HG03520 (cell line): Measurements from ENCODE around the gene CES4A.
"Not testable (repeated sequence)": the region's sequence is repeated elsewhere in the genome, so short reads cannot be mapped to it uniquely, and the experiment has no call there.

Experiments
- ATAC-seq: cut with Tn5 transposase; IDR thresholded peaks from one replicate; pipeline ENCODE4 v1.9.1; 2021; ENCODE audit warnings: mild to moderate bottlenecking, moderate library complexity; ENCODE audit not compliant: unreplicated experiment

Gene CES4A

DNA sequence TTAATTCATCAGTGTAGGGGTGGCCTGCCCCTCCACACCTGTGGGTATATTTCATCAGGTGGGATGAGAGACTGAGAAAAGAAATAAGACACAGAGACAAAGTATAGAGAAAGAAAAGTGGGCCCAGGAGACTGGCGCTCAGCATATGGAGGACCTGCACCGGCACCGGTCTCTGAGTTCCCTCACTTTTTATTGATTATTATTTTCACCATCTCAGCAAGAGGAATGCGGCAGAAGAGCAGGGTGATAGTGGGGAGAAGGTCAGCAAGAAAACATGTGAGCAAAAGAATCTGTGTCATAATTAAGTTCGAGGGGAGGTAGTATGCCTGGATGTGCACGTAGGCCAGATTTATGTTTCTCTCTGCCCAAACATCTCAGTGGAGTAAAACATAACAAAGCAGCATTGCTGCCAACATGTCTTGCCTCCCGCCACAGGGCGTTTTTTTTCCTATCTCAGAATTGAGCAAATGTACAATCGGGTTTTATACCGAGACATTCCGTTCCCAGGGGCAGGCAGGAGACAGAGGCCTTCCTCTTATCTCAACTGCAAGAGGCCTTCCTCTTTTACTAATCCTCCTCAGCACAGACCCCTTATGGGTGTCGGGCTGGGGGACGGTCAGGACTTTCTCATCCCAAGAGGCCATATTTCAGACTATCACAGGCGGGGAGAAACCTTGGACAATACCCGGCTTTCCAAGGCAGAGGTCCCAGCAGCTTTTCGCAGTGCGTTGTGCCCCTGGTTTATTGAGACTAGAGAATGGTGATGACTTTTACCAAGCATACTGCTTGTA, 32.8 kb upstream of the CES4A start:
- ATAC-seq, result not testable (repeated sequence)

DNA sequence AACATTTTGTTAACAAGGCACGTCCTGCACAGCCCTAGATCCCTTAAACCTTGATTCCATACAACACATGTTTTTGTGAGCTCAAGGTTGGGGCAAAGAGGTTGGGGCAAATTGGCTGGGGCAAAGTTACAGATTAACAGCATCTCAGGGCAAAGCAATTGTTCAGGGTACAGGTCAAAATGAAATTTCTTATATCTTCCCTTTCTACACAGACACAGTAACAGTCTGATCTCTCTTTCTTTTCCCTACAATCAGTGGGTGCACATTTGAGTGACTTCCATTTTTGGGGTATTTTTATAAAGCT, 32.3 kb upstream of the CES4A start:
- not testable (repeated sequence) for ATAC-seq

DNA sequence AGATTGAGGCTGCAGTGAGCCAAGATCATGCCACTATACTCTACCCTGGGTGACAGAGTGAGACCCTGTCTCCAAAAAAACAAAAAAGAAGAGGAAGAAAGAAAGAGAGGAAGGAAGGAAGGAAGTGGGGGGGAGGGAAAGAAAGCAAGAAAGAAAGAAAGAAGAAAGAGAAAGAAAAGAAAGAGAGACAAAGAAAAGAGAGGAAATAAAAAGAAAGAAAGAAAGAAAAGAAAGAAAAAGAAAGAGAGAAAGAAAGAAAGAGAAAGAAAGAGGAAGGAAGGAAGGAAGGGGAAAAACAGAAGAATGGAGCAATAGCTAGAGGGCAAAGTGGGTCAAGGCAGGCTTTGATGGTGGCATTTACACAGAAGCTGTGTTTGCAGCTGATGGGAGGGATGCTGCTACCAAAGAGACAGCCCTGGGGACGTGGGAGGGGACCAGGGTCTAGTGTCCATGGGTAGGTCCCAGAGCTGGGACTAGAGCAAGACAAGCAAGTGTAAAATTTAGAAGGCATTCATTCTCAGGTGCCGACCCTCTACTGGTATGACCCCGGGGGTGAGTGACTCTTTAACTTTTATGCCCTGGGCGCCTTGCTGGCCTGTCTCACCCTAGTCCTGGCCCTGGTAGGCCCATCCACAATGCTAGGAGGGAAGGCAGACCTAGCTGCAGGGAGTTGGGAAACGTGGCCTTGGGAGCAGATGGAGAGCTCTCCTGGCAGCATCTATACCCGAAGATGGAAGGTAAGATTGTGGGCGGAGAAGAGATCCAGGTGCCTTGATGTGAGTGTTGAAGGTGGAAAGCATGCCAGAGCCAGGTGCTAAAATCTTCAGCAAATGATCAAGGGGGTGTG, 29.3 kb upstream of the CES4A start:
- no peak for ATAC-seq

DNA sequence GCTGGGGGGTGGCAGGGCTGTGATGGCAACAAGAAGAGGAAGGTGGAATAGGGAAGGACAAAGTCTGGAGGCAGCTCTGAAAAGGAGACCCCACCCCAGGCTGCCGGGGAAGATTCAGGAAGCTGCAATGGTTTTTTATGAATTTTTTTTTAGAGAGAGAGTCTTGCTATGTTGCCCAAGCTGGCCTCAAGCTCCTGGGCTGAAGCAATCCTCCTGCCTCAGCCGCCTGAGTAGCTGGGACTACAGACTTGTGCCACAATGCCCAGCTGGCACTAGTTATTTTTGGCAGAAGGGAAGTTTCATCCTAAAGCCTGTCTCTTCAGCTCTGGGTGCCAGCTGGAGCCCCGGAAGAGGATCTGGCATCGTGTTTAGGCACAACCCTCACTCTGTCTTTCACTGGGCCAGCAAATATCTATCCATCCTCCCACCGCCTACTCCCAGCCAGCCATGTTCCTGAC, 28.7 kb upstream of the CES4A start:
- no peak for ATAC-seq

DNA sequence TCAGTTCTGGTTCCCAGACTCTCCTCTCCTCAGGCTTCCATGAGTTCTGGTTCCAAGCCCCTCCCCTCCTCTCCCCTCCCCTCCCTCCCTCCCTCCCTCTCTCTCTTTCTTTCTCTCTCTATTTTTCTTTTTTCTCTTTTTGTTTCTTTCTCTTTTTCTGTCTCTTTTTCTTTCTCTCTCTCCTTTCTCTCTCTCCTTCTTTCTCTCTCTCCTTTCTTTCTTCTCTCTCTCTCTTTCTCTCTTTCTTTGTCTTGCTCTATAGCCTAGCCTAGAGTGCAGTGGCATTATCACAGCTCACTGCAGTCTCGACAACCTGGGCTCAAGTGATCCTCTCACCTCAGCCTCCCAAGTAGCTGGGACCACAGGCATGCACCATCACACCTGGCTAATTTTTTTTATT, 28.1 kb upstream of the CES4A start:
- no peak for ATAC-seq

DNA sequence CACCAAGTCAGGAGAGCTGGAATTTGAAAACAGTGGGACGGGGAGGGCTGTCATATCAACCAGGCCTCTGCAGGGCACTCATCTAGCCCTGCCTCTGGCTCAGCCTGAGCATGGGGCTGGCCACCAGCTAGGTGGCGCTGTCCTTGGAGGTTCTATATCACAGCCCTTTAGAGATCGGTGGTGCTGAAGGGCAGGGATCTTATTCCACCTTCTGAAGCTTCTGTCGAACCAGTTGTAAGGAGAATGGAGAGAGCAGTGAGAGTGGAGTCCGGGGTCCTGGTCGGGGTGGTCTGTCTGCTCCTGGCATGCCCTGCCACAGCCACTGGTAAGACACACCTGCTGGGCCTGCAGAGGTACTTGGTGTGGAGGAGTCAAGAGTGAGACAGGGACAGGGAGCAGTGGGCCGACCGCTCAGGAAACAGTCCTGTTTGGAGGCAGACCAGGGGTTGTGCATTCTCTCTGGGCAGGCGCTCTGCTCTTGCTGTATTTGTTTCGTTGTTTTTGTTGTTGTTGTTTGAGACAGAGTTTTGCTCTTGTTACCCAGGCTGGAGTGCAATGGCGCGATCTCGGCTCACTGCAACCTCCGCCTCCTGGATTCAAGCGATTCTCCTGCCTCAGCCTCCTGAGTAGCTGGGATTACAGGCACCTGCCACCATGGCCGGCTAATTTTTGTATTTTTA, 27.2 kb upstream of the CES4A start, which contains the start of gene CES3:
TSS of gene CES3 (plus strand) at position 202 of the 680 bp plus-strand sequence. CDS start at position 244, 42 bp downstream.
- ATAC-seq, result no peak

DNA sequence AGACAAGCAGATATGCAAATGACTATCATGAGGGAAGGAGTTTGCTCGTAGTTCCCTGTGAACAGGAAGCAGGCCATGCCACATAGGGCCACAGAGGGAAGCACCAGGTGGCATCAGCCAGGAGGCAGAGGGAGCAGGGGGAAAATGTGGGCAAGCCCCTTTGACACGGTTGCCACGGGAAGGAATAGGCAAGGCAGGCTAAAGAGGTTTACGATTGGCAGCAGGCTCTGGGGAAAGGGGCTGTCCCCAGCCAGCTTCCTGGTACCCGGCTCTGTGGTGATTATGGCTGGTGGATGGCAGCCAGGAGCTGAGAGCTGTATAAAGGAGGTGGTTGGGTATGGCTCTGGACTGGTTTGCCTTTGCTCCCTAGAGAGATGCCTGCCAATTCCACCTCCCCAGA, 26.5 kb upstream of the CES4A start:
- ATAC-seq, result no peak

DNA sequence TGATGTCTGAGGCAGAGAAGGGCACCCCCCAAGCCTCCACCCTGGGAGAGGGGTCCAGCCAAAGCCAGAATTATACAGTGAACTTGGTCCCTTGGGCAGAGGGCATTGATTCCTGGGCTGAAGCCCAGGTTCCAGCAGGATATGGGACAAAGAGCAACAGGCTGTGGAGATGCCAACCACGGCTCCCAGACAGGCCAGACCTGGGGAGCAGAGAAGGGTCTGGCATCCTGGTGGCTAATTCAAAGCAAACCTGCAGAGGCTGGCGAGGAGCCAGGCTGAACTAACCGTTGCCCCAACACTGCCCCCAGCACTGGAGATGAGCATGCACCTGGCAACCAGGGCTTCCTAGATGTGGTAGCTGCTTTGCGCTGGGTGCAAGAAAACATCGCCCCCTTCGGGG, 24.3 kb upstream of the CES4A start:
- ATAC-seq, result no peak

DNA sequence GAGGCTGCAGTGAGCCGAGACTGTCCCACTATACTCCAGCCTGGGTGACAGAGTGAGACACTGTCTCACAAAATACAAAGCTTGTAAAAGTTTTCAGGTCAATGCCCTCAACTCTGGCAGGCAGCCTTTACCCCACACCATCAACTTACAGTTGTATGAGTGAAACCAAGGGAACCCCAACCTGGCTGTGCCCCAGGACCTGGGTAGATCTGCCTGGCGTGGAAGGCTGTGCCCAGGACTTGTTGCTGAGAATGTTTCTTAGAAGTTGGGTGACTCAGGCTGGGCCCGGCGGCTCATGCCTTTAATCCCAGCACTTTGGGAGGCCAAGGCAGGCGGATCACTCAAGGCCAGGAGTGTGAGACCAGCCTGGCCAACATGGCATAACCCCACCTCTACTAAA, 19.5 kb upstream of the CES4A start:
- no peak for ATAC-seq

DNA sequence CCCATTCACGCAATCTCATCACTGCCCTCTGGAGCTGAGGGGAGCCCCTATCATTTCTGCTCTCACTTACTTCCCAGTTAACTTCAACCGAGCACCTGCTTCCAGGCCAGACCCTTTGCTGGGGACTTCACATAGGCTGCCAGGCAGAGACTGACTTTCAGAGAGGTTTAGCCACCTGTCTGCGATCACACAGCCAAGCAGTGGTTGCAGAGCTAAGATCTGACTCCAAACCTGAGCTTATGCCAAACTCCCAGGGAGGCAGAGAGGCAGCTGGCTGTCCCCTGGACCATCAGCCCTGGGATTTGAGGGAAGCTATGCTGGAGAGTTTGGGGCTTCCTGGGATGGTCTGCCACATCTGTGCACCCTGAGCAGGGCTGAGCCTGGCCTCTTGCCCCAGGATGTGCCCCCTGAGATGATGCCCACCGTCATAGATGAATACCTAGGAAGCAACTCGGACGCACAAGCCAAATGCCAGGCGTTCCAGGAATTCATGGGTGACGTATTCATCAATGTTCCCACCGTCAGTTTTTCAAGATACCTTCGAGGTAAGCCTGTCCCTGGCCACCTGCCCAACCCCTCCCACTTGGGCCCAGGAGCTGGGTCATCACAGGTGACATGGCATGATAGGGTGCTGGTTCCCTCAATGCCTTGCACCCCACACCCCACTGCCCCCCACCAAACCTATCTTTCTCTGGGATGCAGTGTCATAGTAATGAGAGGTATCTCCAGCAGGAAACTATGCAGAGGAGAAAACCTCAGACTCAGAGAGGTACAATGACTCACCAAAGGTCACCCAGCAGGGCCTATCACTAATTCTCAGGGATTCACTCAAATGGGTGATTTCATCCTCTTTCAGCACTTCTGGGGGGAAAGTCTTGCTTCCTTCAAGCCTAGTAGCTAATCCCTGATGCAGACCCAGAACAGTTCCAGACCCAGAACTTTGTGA, 17.3 kb upstream of the CES4A start:
- no peak for ATAC-seq

DNA sequence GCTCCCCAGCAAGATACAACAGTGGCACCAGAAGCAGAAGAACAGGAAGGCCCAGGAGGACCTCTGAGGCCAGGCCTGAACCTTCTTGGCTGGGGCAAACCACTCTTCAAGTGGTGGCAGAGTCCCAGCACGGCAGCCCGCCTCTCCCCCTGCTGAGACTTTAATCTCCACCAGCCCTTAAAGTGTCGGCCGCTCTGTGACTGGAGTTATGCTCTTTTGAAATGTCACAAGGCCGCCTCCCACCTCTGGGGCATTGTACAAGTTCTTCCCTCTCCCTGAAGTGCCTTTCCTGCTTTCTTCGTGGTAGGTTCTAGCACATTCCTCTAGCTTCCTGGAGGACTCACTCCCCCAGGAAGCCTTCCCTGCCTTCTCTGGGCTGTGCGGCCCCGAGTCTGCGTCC, 15.4 kb upstream of the CES4A start:
- no peak for ATAC-seq

DNA sequence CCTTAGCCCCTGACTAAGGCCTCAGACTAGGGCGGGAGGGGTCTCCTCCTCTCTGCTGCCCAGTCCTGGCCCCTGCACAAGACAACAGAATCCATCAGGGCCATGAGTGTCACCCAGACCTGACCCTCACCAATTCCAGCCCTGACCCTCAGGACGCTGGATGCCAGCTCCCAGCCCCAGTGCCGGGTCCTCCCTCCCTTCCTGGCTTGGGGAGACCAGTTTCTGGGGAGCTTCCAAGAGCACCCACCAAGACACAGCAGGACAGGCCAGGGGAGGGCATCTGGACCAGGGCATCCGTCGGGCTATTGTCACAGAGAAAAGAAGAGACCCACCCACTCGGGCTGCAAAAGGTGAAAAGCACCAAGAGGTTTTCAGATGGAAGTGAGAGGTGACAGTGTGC, 14.7 kb upstream of the CES4A start:
- ATAC-seq, result no peak

DNA sequence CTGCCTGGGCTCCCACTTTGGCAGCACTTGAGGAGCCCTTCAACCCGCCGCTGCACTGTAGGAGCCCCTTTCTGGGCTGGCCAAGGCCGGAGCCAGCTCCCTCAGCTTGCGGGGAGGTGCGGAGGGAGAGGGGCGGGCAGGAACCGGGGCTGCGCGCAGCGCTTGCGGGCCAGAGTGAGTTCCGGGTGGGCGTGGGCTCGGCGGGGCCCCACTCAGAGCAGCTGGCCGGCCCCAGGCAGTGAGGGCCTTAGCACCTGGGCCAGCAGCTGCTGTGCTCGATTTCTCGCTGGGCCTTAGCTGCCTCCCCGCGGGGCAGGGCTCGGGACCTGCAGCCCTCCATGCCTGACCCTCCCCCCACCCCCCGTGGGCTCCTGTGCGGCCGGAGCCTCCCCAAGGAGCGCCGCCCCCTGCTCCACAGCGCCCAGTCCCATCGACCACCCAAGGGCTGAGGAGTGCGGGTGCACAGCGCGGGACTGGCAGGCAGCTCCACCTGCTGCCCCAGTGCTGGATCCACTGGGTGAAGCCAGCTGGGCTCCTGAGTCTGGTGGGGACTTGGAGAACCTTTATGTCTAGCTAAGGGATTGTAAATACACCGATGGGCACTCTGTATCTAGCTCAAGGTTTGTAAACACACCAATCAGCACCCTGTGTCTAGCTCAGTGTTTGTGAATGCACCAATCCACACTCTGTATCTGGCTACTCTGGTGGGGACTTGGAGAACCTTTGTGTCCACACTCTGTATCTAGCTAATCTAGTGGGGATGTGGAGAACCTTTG, 14.0 kb upstream of the CES4A start:
- ATAC-seq, result not testable (repeated sequence)

DNA sequence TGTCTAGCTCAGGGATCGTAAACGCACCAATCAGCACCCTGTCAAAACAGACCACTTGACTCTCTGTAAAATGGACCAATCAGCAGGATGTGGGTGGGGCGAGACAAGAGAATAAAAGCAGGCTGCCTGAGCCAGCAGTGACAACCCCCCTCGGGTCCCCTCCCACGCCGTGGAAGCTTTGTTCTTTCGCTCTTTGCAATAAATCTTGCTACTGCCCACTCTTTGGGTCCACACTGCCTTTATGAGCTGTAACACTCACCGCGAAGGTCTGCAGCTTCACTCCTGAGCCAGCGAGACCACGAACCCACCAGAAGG, 13.5 kb upstream of the CES4A start:
- ATAC-seq, result not testable (repeated sequence)

DNA sequence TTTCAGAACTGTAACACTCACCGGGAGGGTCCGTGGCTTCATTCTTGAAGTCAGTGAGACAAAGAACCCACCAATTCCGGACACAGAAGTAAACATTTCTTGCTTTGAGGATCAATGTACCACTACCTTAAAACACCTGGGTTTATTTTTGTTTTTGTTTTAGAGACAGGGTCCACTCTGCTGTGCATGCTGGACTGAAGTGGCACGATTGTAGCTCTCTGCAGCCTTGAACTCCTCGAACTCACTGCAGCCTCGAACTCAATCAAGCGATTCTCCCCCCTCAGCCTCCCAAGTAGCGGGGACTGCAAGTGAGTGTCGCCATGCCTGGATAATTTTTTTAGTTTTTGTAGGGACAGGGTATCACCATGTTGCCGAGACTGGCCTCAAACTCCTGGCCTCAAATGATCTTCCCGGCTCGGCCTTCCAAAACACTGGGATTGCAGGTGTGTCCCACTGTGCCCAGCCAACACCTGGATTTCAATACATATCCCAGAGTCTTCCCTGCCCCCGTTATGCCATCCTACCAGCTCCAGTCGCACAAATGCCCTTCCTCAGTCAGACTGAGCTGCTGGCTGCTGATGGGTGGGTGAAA, 13.0 kb upstream of the CES4A start:
- ATAC-seq, result no peak

DNA sequence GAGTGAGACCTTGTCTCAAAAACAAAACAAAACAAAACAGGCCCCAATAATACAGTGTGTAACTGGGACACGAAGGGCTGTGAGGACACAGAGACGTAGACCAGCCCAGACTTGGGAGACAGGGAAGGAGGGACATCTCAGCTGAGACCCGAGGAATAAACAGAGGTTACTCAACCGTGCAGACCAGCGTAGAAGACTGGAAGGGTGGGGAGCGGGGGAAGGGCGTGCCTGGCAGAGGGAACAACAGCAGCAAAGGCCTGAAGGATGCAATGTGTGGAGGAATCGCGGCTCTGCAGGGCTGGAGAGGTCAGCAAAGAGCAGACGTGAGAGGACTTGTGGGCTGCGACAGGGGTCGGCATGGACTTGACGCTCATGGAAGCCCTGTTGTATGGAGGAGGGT, 11.6 kb upstream of the CES4A start:
- no peak for ATAC-seq

DNA sequence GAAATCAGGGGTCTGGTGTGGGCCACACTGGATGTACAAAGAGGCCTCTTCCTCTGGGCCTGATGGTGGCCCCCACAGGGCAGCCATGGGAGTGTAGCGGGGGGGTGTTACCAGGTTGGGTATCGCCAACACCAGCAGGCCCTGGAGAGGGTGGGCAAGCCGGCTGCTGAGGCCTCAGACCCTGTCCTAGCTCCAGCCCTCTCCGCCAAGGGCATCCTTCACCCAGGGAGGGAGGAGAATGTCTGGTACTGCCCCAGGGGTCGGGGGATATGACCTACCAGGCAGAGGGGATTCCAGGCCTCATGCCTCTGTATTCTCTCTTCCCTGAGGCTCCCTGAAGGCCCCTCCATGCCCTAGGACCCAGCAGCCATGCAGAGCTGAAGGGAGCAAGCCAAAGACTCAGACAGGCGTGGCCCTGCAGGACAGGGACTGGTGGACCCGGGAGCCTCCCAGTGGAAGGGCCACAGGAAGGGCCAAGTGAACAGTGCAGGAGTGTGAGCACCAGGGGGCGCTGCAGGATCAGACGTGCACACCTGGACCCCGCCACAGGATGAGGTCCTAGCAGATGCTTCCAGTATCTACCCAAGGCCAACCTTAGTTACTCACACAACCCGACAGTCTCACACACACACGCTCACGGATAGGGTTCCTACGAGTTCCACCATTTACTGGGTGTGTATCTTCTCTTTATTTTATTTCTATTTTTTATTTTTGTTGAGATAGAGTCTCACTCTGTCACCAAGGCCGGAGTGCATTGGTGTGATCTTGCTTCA, 10.9 kb upstream of the CES4A start:
- ATAC-seq, result no peak

DNA sequence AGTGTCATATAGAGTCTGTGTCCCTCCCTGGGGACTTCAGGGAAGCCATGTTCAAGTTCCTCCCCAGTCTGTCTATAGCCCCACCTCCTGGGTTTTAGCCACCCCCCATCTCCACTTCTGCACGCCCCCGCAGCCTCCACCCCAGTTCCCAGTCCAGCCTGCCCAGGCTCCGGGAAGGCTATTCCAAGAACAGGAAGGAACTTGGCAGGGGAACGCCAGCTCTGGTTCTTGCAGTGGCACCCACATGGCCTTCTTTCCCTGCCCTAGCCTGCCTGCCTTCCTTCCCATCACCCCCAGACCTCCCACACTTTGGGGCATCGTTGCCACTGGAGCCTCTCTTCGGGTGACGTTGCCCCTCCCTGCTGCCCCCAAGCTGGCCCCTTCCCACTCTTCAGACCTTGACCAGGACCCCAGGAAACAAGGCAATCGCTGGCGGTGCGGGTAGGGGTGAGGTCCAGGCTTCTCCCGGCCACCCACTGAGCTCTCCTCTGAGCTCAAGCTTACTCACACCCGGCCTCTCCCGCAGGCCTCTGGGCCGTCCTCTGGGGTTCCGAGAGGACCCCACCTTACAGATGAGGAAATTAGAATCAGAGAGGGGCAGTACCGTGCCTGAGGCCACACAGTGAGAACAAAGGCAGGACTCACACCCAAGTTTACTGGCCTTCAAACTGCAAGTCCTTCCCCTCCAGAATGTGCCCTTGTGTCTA, 9.2 kb upstream of the CES4A start:
- no peak for ATAC-seq
